HEK293 (cell line): Measurements from ENCODE around the gene RALA.

Experiments used
- SALL2 ChIP-seq: fragments of 450-650 bp; formaldehyde crosslinking; IDR thresholded peaks from 2 replicates; pipeline ENCODE4 v1.5.0; 2017; ENCODE audit warnings: missing biosample characterization, mild to moderate bottlenecking, missing genetic modification characterization, borderline replicate concordance
- ZFHX2 ChIP-seq: fragments of 450-650 bp; formaldehyde crosslinking; conservative IDR thresholded peaks from 2 replicates; pipeline ENCODE4 v1.5.1; 2016; ENCODE audit warnings: missing biosample characterization, missing genetic modification characterization

DNA sequence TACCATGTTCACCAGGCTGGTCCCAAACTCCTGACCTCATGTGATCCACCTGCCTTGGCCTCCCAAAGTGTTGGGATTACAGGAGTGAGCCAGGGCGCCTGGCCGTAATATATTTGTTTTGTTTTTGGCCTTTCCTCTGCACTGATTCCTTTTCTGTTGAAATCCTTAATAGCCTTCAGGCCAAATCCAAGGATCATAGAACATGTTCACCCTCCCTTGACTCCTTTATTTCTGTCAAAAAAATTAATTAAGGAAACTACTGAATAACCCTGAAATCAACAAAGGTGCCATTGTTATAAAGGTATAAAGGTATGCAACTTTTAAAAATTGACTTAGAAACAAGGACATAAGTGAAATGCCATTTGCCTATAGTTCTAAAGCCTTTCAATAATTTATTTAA, 15.5 kb upstream of the RALA start:
- TF ChIP-seq ZFHX2 (tag by site-specific recombination) (no peak), SALL2 (tag by site-specific recombination) (no peak)
